CD1c-positive myeloid dendritic cell (primary cell): ENCODE data around the gene ABCA3.
"Not testable (repeated sequence)": the region's sequence is repeated elsewhere in the genome, so short reads cannot be mapped to it uniquely, and the experiment has no call there.

Experiments used
- DNase-seq: peaks from one replicate; pipeline ENCODE4 v3.0.0-alpha.2; 2016; ENCODE audit errors: extremely low spot score

Gene ABCA3

GRCh38 chr16:2340564-2341455 lies at the start of gene ABCA3:
TSS of gene ABCA3 (minus strand) at chr16:2340728. CDS start at chr16:2326466, 14,262 bp downstream.
- DNase-seq: peak; percentile 98

GRCh38 chr16:2388875-2389433 lies 48.4 kb upstream of the ABCA3 start:
- no peak for DNase-seq

- DNase-seq: no peak
These were observed 47.8 kb upstream of the ABCA3 start for GRCh38 chr16:2388139-2388874.

GRCh38 chr16:2386990-2387389 lies 46.5 kb upstream of the ABCA3 start:
- no peak for DNase-seq

- not testable (repeated sequence) for DNase-seq
These were observed 45.5 kb upstream of the ABCA3 start for GRCh38 chr16:2385982-2386381.

- no peak for DNase-seq
These were observed 44.8 kb upstream of the ABCA3 start for GRCh38 chr16:2385190-2385836.

- DNase-seq: no peak
These were observed 43.9 kb upstream of the ABCA3 start for GRCh38 chr16:2384426-2384825.

- no peak for DNase-seq
These were observed 43.0 kb upstream of the ABCA3 start for GRCh38 chr16:2383501-2383900.

GRCh38 chr16:2374644-2375043 lies 34.1 kb upstream of the ABCA3 start:
- no peak for DNase-seq

GRCh38 chr16:2373176-2373575 lies 32.6 kb upstream of the ABCA3 start:
- no peak for DNase-seq

GRCh38 chr16:2372684-2373083 lies 32.2 kb upstream of the ABCA3 start:
- DNase-seq: no peak

- DNase-seq: no peak
These were observed 30.9 kb upstream of the ABCA3 start for GRCh38 chr16:2371421-2371820.

GRCh38 chr16:2370721-2371120 lies 30.2 kb upstream of the ABCA3 start:
- DNase-seq: no peak

GRCh38 chr16:2366660-2367309 lies 26.3 kb upstream of the ABCA3 start:
- no peak for DNase-seq

- no peak for DNase-seq
These were observed 25.1 kb upstream of the ABCA3 start for GRCh38 chr16:2365397-2366294.

GRCh38 chr16:2364638-2365210 lies 24.2 kb upstream of the ABCA3 start:
- DNase-seq: no peak

GRCh38 chr16:2362218-2362617 lies 21.7 kb upstream of the ABCA3 start:
- no peak for DNase-seq

- no peak for DNase-seq
These were observed 20.6 kb upstream of the ABCA3 start for GRCh38 chr16:2361129-2361528.

- DNase-seq: no peak
These were observed 19.4 kb upstream of the ABCA3 start for GRCh38 chr16:2359919-2360318.

- peak; percentile 33 for DNase-seq
These were observed 18.3 kb upstream of the ABCA3 start for GRCh38 chr16:2358811-2359210.
